Measurements from ENCODE around the gene NPHP4.

Gene NPHP4

GRCh38 chr1:5982868-5983267 lies 9.4 kb downstream of the NPHP4 start:
- TF ChIP-seq CTCF (IDR thresholded peaks at IDR 0.05; ENCODE audit: low read depth, low read length) = no peak
- no peak for DNase-seq (ENCODE audit: low read depth in 2 of 2)
- H3K4me3 ChIP-seq (replicated peaks in 1 of 2; ENCODE audit: low read depth in 2 of 2, low read length in 2 of 2) = no peak overlapping the region

- DNase-seq (ENCODE audit: low read depth in 2 of 2) = no peak
- H3K4me3 ChIP-seq (replicated peaks in 1 of 2; ENCODE audit: low read depth in 2 of 2, low read length in 2 of 2) = no peak overlapping the region
- no peak for TF ChIP-seq CTCF (IDR thresholded peaks at IDR 0.05; ENCODE audit: low read depth, low read length)
Observed at GRCh38 chr1:5982276-5982675, 9.9 kb downstream of the NPHP4 start.

GRCh38 chr1:5981009-5981380 lies 11.2 kb downstream of the NPHP4 start:
- DNase-seq (ENCODE audit: low read depth in 2 of 2) = no peak
- H3K4me3 ChIP-seq (replicated peaks in 1 of 2; ENCODE audit: low read depth in 2 of 2, low read length in 2 of 2) = no peak overlapping the region
- no peak for TF ChIP-seq CTCF (IDR thresholded peaks at IDR 0.05; ENCODE audit: low read depth, low read length)

GRCh38 chr1:5980314-5981008 lies 11.8 kb downstream of the NPHP4 start:
- no peak overlapping the region for H3K4me3 ChIP-seq (replicated peaks in 1 of 2; ENCODE audit: low read depth in 2 of 2, low read length in 2 of 2)
- peak; percentile 31 for TF ChIP-seq CTCF (IDR thresholded peaks at IDR 0.05; ENCODE audit: low read depth, low read length)
- DNase-seq (ENCODE audit: low read depth in 2 of 2) = peak; percentile 65 to 77

- no peak for DNase-seq (ENCODE audit: low read depth in 2 of 2)
- no peak overlapping the region for H3K4me3 ChIP-seq (replicated peaks in 1 of 2; ENCODE audit: low read depth in 2 of 2, low read length in 2 of 2)
- TF ChIP-seq CTCF (IDR thresholded peaks at IDR 0.05; ENCODE audit: low read depth, low read length) = no peak
Observed at GRCh38 chr1:5979536-5980313, 12.5 kb downstream of the NPHP4 start.

- DNase-seq (ENCODE audit: low read depth in 2 of 2) = no peak
- H3K4me3 ChIP-seq (replicated peaks in 1 of 2; ENCODE audit: low read depth in 2 of 2, low read length in 2 of 2) = no peak overlapping the region
- no peak for TF ChIP-seq CTCF (IDR thresholded peaks at IDR 0.05; ENCODE audit: low read depth, low read length)
Observed at GRCh38 chr1:5978452-5978851, 13.8 kb downstream of the NPHP4 start.
